Keratinocyte (primary cell): ENCODE measurements around the gene PCSK6. TPM values are rescaled to one million over a fixed set of nuclear protein-coding genes. Genes with fewer than 3 reads are reported as not detected.

Source experiments
- DNase-seq: peaks from one replicate; pipeline ENCODE4 v3.0.0-alpha.2; 2011; ENCODE audit warnings: low read depth, missing footprints, low spot score
- FAIRE-seq: peaks from 2 replicates; lab custom pipeline; 2011; peaks lifted over from hg19 to GRCh38; lab: Jason Lieb, UNC
- H2AFZ ChIP-seq: 2 replicates; pipeline ENCODE4 v1.6.0; 2012; ENCODE audit warnings: low read length, control low read depth, inconsistent platforms; ENCODE audit not compliant: control insufficient read depth
- H3K27ac ChIP-seq: 2 replicates; pipeline ENCODE4 v1.5.1; 2011; ENCODE audit warnings: low read length; ENCODE audit not compliant: control insufficient read depth, insufficient read depth
- H3K27me3 ChIP-seq: 3 replicates; pipeline ENCODE4 v1.6.0; 2011; ENCODE audit warnings: low read length; ENCODE audit not compliant: control insufficient read depth, insufficient read depth; ENCODE audit errors: extremely low read depth
- H3K36me3 ChIP-seq, 2 experiments: 2 replicates in 1 of 2; 3 replicates in 1 of 2; pipeline ENCODE4 v1.5.1; 2011; ENCODE audit warnings: low read length in 2 of 2, mild to moderate bottlenecking in 1 of 2; ENCODE audit not compliant: control insufficient read depth in 2 of 2, insufficient read depth in 2 of 2; ENCODE audit errors: extremely low read depth in 1 of 2
- H3K4me1 ChIP-seq: 3 replicates; pipeline ENCODE4 v1.5.1; 2011; ENCODE audit warnings: low read length; ENCODE audit not compliant: control insufficient read depth, insufficient read depth; ENCODE audit errors: extremely low read depth
- H3K4me2 ChIP-seq: 3 replicates; pipeline ENCODE4 v1.6.0; 2011; ENCODE audit warnings: low read depth, low read length; ENCODE audit not compliant: control insufficient read depth, insufficient read depth; ENCODE audit errors: extremely low read depth
- H3K4me3 ChIP-seq, 3 experiments: fragments of 200-600 bp in 1 of 3; sonication (generic) in 1 of 3; 2 replicates in 2 of 3; 3 replicates in 1 of 3; pipeline ENCODE4 v1.5.1; 2011 to 2016; ENCODE audit warnings: low read length in 3 of 3, mild to moderate bottlenecking in 3 of 3, control low read depth in 2 of 3, inconsistent platforms in 1 of 3, low read depth in 1 of 3, mixed read lengths in 1 of 3, mixed run types in 1 of 3, moderate library complexity in 1 of 3; ENCODE audit not compliant: control insufficient read depth in 2 of 3, insufficient read depth in 2 of 3; ENCODE audit errors: extremely low read depth in 1 of 3
- H3K79me2 ChIP-seq: 2 replicates; pipeline ENCODE4 v1.6.0; 2012; ENCODE audit warnings: low read length; ENCODE audit not compliant: control insufficient read depth, insufficient read depth
- H3K9ac ChIP-seq: 3 replicates; pipeline ENCODE4 v1.6.0; 2011; ENCODE audit warnings: low read length; ENCODE audit not compliant: control insufficient read depth, insufficient read depth; ENCODE audit errors: extremely low read depth
- H3K9me1 ChIP-seq: 3 replicates; pipeline ENCODE4 v1.6.0; 2011; ENCODE audit warnings: low read length; ENCODE audit not compliant: control insufficient read depth, insufficient read depth; ENCODE audit errors: extremely low read depth
- H3K9me3 ChIP-seq: 2 replicates; pipeline ENCODE4 v1.5.1; 2012; ENCODE audit warnings: low read depth, low read length; ENCODE audit not compliant: control insufficient read depth
- H4K20me1 ChIP-seq: 3 replicates; pipeline ENCODE4 v1.6.0; 2011; ENCODE audit warnings: low read length; ENCODE audit not compliant: control insufficient read depth, insufficient read depth; ENCODE audit errors: extremely low read depth
- EZH2 ChIP-seq: IDR thresholded peaks from one replicate; pipeline ENCODE4 v1.6.1; 2012; ENCODE audit warnings: inconsistent platforms, mild to moderate bottlenecking, low read length, moderate library complexity
- dilution Hi-C: fragments of 300-500 bp; cut with MboI; formaldehyde crosslinking; loops from one replicate; pipeline ENCODE4 v1.7.0; 2020; ENCODE audit warnings: low sequenced_read_pairs; ENCODE audit not compliant: extremely low pct_ligation_motif_present
- polyA plus RNA-seq, 5 experiments: library from polyadenylated mRNA; depleted of rRNA in 3 of 5; stranded (reverse) in 3 of 5; stranded (forward) in 1 of 5; unstranded in 1 of 5; fragments of >200 nt; gene quantifications; 1 replicate in 1 of 5; 2 replicates in 3 of 5; 3 replicates in 1 of 5; pipeline versions ENCODE4 v1.2.1 to v1.2.3, GENCODE V29; 2011 to 2012; ENCODE audit warnings: missing spikeins in 2 of 5, low read depth in 1 of 5, low replicate concordance in 1 of 5
- TF ChIP-seq, protein P1 (sequence below), 3 experiments: IDR thresholded peaks in 1 of 3; conservative IDR thresholded peaks in 1 of 3; optimal IDR thresholded peaks in 1 of 3; 2 replicates in 2 of 3; 3 replicates in 1 of 3; pipeline versions ENCODE3 to v1.5.1; 2011; ENCODE audit warnings: low read length in 3 of 3, mild to moderate bottlenecking in 3 of 3, moderate library complexity in 2 of 3, control low read depth in 1 of 3, inconsistent platforms in 1 of 3; ENCODE audit not compliant: insufficient read depth in 2 of 3; ENCODE audit errors: extremely low read depth in 1 of 3

The PCSK6 gene
- polyA plus RNA-seq, 1 donor (not counting 4 experiments of a cell fraction or from before 2014, with no cell fraction given): 3.1 TPM

DNA sequence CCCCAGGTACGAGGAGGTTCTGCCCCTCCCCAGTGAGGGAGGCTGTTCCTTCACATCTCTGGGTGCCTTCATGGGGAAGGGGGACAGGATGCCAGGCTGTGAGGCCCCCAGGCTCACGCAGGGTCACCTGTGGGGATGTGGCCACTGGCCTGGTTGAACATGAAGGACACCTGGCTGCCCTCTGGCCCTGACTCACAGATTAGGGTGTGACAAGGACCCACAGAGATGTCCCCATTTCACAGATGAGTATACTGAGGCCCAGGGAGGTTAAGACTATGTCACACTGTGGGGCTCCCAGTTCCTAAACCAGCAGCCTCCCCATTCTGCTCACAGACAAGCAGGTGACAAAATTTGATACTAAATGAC lies 42.4 kb downstream of the PCSK6 start:
- no peaks in the 10 kb centered on the region for H3K27me3 ChIP-seq
- no peaks in the 10 kb centered on the region for H3K9me1 ChIP-seq
- FAIRE-seq (no peak), DNase-seq (no peak)
- no peak overlapping the region for H3K27ac ChIP-seq
- no peaks in the 10 kb centered on the region for H4K20me1 ChIP-seq
- H3K79me2 ChIP-seq: no peaks in the 10 kb centered on the region
- H3K9ac ChIP-seq: no peak overlapping the region
- no peaks in the 10 kb centered on the region for H3K36me3 ChIP-seq
- no peak overlapping the region for H2AFZ ChIP-seq
- H3K9me3 ChIP-seq: no peaks in the 10 kb centered on the region
- H3K4me1 ChIP-seq: peaks cover 18% of the 10 kb centered on the region
- dilution Hi-C loops: no loop called here
- no peak overlapping the region for H3K4me2 ChIP-seq
- H3K4me3 ChIP-seq: no peak overlapping the region
- TF ChIP-seq, protein P1, sequence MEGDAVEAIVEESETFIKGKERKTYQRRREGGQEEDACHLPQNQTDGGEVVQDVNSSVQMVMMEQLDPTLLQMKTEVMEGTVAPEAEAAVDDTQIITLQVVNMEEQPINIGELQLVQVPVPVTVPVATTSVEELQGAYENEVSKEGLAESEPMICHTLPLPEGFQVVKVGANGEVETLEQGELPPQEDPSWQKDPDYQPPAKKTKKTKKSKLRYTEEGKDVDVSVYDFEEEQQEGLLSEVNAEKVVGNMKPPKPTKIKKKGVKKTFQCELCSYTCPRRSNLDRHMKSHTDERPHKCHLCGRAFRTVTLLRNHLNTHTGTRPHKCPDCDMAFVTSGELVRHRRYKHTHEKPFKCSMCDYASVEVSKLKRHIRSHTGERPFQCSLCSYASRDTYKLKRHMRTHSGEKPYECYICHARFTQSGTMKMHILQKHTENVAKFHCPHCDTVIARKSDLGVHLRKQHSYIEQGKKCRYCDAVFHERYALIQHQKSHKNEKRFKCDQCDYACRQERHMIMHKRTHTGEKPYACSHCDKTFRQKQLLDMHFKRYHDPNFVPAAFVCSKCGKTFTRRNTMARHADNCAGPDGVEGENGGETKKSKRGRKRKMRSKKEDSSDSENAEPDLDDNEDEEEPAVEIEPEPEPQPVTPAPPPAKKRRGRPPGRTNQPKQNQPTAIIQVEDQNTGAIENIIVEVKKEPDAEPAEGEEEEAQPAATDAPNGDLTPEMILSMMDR (optimal IDR thresholded peaks at IDR 0.05 in 1 of 3, IDR thresholded peaks at IDR 0.05 in 1 of 3, conservative IDR thresholded peaks at IDR 0.05 in 1 of 3; ENCODE audit: extremely low read depth in 1 of 3, insufficient read depth in 2 of 3, low read length in 3 of 3): no peak
- TF ChIP-seq EZH2: no peak

- dilution Hi-C loops: no loop called here
- Histone ChIP-seq H3K9me1 (no peaks in the 10 kb centered on the region), H3K27ac (peak overlapping the region; percentile 31)
These were observed 42.9 kb downstream of the PCSK6 start for GRCh38 chr15:101446518-101447167.

More at GRCh38 chr15:101446518-101447167, 42.9 kb downstream of the PCSK6 start:
- TF ChIP-seq EZH2: no peak
- no peaks in the 10 kb centered on the region for H4K20me1 ChIP-seq
- no peak overlapping the region for H3K4me3 ChIP-seq
- no peaks in the 10 kb centered on the region for H3K36me3 ChIP-seq
- H3K27me3 ChIP-seq: no peaks in the 10 kb centered on the region
- no peak for FAIRE-seq
- peaks cover 18% of the 10 kb centered on the region for H3K4me1 ChIP-seq
- no peak overlapping the region for H2AFZ ChIP-seq
- H3K9me3 ChIP-seq: no peaks in the 10 kb centered on the region
- DNase-seq: no peak
- H3K9ac ChIP-seq: peak overlapping the region; percentile 36
- H3K79me2 ChIP-seq: no peaks in the 10 kb centered on the region
- no peak overlapping the region for H3K4me2 ChIP-seq
